Naive thymus-derived CD8-positive, alpha-beta T cell (primary cell): ENCODE results near the gene SHB. TPM values are rescaled to one million over a fixed set of nuclear protein-coding genes. Genes with fewer than 3 reads are reported as not detected.

ENCODE experiments used
- ATAC-seq, 2 donors: fragments of 150-1000 bp; cut with Tn5 transposase in 1 of 2; sonication (Bioruptor Pico), chemical (Tn5 transposase) in 1 of 2; 1 replicate in 1 of 2; 2 replicates in 1 of 2; pipeline ENCODE4 v1.10.0; 2021; ENCODE audit warnings: mild to moderate bottlenecking in 2 of 2, moderate library complexity in 2 of 2
- POLR2A ChIA-PET: fragments of 350-600 bp; sonication (Branson Sonifier 250); formaldehyde crosslinking; loops from one replicate; lab custom pipeline; 2021; ENCODE audit warnings: antibody characterized with exemption; lab: Charles Lee
- DNase-seq, 10 donors: peaks; one replicate each; pipeline versions ENCODE4 v3.0.0 to v3.0.0-alpha.2; 2020 to 2022
- H3K27ac Mint-ChIP-seq, 10 donors: one replicate each; pipeline ENCODE4 v1.8.0; 2020 to 2022; ENCODE audit warnings: mild to moderate bottlenecking in 10 of 10, mixed read lengths in 10 of 10, moderate library complexity in 4 of 10, inconsistent platforms in 1 of 10
- H3K27me3 Mint-ChIP-seq, 5 donors: one replicate each; pipeline ENCODE4 v1.8.0; 2021 to 2022; ENCODE audit warnings: mixed read lengths in 5 of 5
- H3K36me3 Mint-ChIP-seq, 3 donors: one replicate each; pipeline ENCODE4 v1.8.0; 2020 to 2022; ENCODE audit warnings: mixed read lengths in 3 of 3, mild to moderate bottlenecking in 2 of 3, inconsistent platforms in 1 of 3
- H3K4me1 Mint-ChIP-seq, 4 donors: one replicate each; pipeline ENCODE4 v1.8.0; 2021 to 2022; ENCODE audit warnings: mixed read lengths in 4 of 4
- H3K4me3 Mint-ChIP-seq, 10 donors: one replicate each; pipeline ENCODE4 v1.8.0; 2020 to 2022; ENCODE audit warnings: mild to moderate bottlenecking in 10 of 10, mixed read lengths in 10 of 10, moderate library complexity in 6 of 10, inconsistent platforms in 1 of 10
- H3K9me3 Mint-ChIP-seq, 9 donors: one replicate each; pipeline ENCODE4 v1.8.0; 2020 to 2022; ENCODE audit warnings: mixed read lengths in 9 of 9, mild to moderate bottlenecking in 3 of 9, inconsistent platforms in 1 of 9, moderate library complexity in 1 of 9
- polyA plus RNA-seq, 3 donors: library from polyadenylated mRNA; unstranded; fragments of 300-500 nt; fragmentation: Illumina TruSeq; gene quantifications; one replicate each; pipeline ENCODE4 v1.2.3, GENCODE V29; 2021
- total RNA-seq, 8 experiments: library from RNA in 2 of 8; stranded (reverse) in 2 of 8; gene quantifications; one replicate each; pipeline ENCODE4 v1.2.3 and lab custom pipeline; 2021 to 2026

SHB gene
- total and polyA plus RNA-seq, 5 experiments from 2014 or later, result 0.20 to 1.2 (median 0.54) TPM

DNA sequence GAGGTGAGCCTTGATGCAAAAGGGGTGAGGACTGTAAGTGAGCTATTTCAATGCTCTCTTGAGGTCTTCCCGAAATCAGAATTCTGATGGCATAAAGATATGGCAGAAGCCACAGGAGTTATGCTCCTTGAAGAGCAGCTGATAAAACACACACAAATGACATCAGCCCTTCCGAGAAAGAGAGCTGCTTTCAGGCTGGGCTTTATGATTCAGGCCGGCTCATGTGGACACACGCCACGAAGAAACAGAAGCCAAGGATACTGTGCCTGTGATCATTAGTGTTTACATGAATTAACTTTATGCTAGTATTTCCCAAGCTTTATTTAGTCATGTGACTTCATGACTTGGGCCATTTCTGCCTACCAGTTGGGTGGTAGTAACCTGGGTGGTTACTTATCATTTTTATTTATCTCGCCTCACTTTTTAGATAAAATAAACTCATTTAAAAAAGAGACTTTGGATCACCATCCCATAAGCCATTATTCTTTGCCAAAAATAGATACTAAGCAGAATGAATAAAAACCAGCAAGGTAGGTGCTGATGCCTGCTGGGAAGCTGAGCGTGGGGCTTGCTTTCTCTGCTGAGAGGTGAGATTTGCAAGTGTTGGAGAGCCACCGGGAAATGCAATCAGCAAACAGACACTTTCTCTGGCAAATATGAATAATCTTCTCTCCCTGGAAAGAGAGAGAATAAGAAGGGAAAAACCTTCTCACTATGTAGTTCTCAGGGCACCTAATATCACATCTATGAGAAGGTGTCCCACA lies 92.1 kb downstream of the SHB start:
- Mint-ChIP-seq H3K27ac (no peak overlapping the region), H3K9me3 (no peaks in the 10 kb centered on the region), H3K36me3 (no peaks in the 10 kb centered on the region), H3K4me3 (no peak overlapping the region), H3K4me1 (no peaks in the 10 kb centered on the region), H3K27me3 (peaks cover 0 to 3% (median 0%) of the 10 kb centered on the region in 5 donors)
- DNase-seq (no peak), ATAC-seq (no peak)
- POLR2A ChIA-PET, result no interaction called here

DNA sequence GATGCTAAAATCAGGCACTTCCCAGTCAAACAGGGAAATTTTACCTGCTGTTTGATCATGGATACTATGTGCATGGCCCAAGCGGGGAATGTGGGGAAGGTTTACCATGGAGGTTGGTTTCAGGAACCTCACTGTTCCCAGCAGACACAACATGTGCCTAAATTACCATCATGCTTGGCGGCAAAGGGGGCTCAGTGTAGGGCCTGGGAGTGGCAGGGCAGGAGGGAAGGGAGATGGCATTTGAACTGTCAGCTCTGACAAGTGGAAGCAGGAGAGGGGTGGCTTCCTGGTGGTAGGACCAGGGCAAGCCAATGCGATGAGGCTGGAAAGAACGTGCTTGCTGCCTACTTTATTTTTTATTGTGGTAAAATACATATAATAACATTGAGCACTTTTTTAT lies 93.4 kb downstream of the SHB start:
- DNase-seq (peak in 1 of 10 donors; percentile 31), ATAC-seq (no peak)
- Mint-ChIP-seq H3K27ac (no peak overlapping the region), H3K4me3 (no peak overlapping the region), H3K36me3 (no peaks in the 10 kb centered on the region), H3K27me3 (peaks cover 0 to 3% (median 0%) of the 10 kb centered on the region in 5 donors), H3K4me1 (no peaks in the 10 kb centered on the region), H3K9me3 (no peaks in the 10 kb centered on the region)
- POLR2A ChIA-PET, result no interaction called here

DNA sequence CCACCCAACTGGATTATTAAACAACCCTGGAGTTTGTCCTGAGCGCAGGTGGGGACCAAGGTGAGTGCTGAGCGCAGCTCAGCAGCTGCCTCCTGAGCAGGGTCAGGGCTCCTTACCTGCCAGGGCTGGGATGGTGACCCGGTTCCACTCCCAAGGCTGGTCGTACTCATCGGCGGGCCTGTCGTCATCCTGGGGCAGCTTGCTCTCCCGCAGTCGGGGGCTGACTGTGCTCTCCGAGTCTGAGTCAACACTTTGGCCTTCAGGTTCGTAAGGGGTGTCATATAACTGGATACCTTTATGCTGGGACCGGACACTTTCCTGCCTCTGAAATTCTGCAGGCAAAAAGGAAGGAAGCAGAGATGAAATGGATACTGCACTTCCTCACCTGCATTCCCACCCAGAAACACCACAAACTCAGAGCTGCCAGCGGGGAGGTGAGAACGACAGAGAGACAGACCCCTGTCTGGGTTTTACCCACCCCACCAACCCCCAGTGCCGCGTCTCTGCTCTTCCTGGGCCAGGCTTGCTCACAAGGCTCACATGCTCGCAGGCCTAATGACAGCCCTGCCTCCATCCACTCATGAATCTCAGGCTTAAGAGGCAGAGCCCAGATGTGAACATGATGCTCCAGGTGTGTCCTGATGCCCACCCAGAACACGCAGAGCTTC lies 94.4 kb downstream of the SHB start:
- H3K9me3 Mint-ChIP-seq, result no peaks in the 10 kb centered on the region
- no peak overlapping the region for H3K27ac Mint-ChIP-seq
- no peak overlapping the region for H3K4me3 Mint-ChIP-seq
- no peaks in the 10 kb centered on the region for H3K36me3 Mint-ChIP-seq
- no peaks in the 10 kb centered on the region for H3K4me1 Mint-ChIP-seq
- POLR2A ChIA-PET, result no interaction called here
- H3K27me3 Mint-ChIP-seq, result peaks cover 0 to 3% (median 0%) of the 10 kb centered on the region in 5 donors
- ATAC-seq (no peak), DNase-seq (no peak)

DNA sequence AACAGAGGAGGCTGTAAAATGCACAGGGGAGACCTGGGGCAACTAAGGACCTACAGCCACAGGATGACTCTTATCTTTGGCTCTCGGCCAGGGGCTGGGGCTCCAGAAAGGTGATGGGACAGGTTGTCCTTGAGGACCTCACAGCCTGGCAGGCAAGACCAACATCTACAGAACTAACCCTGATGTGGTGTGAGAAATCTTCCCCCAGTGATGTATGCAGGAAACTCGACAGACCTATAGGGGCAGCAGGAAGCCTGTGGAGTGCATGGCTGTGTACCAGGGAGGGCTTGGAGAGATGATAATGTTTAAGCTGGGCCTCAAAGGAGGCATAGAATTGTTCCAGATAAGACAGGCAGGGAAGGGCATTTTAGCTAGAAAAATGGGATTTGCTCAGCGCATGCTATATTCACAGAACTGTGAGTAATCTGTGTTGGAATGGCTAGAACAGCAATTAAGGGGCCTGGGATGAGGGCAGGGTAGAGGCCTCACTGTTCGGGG lies 96.6 kb downstream of the SHB start:
- peaks cover 0 to 3% (median 0%) of the 10 kb centered on the region in 5 donors for H3K27me3 Mint-ChIP-seq
- ATAC-seq (no peak), DNase-seq (no peak)
- H3K4me1 Mint-ChIP-seq, result no peaks in the 10 kb centered on the region
- POLR2A ChIA-PET, result no interaction called here
- no peaks in the 10 kb centered on the region for H3K9me3 Mint-ChIP-seq
- no peaks in the 10 kb centered on the region for H3K36me3 Mint-ChIP-seq
- no peak overlapping the region for H3K4me3 Mint-ChIP-seq
- no peak overlapping the region for H3K27ac Mint-ChIP-seq

DNA sequence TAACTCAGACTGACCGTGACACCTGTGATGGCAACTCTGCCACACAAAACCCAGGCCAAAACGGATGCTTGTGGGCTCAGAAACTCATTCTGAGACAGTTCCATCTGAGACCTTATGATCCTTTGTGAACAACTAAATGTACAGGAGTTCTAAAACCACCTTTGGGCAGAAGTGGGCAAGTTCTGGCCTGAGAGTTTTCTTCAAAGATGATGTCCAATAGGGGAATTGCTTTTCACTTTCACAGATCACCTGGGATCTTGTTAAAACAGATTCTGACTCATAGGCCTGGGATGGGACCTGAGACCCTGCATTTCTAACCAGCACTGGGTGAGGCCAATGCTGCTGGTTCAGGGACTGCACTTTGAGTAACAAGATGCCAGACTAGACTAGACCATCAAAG lies 97.3 kb downstream of the SHB start:
- no peak overlapping the region for H3K4me3 Mint-ChIP-seq
- DNase-seq (no peak), ATAC-seq (no peak)
- no peaks in the 10 kb centered on the region for H3K9me3 Mint-ChIP-seq
- H3K4me1 Mint-ChIP-seq, result no peaks in the 10 kb centered on the region
- POLR2A ChIA-PET, result interaction anchor here (0.6 kb wide), 1 partner anchor 115 kb away, joined by 5 read pairs; no protein-coding TSS in a partner anchor
- H3K27me3 Mint-ChIP-seq, result peaks cover 0 to 3% (median 0%) of the 10 kb centered on the region in 5 donors
- H3K36me3 Mint-ChIP-seq, result no peaks in the 10 kb centered on the region
- no peak overlapping the region for H3K27ac Mint-ChIP-seq

DNA sequence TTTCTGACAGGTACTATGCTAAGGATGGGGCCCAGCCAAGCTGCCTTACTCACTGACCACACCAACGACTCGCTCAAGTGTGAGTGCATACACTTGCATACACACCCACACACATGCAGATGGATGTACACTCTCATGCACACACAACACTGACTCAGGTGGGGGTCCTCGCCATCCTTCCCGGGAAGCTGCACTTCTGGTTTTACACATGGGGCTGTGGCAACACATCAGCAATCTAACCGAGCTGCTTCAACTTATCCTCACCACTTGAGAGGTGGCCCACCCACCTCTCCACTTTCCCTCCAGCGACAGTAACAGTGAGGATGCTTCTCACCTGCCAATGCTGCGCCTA lies 97.9 kb downstream of the SHB start:
- Mint-ChIP-seq H3K4me3 (no peak overlapping the region), H3K4me1 (no peaks in the 10 kb centered on the region), H3K27ac (no peak overlapping the region), H3K27me3 (peaks cover 0 to 3% (median 0%) of the 10 kb centered on the region in 5 donors), H3K36me3 (no peaks in the 10 kb centered on the region), H3K9me3 (no peaks in the 10 kb centered on the region)
- POLR2A ChIA-PET, result interaction anchor here (0.6 kb wide), 1 partner anchor 116 kb away, joined by 5 read pairs; no protein-coding TSS in a partner anchor
- DNase-seq (peak in 1 of 10 donors; percentile 15), ATAC-seq (no peak)

DNA sequence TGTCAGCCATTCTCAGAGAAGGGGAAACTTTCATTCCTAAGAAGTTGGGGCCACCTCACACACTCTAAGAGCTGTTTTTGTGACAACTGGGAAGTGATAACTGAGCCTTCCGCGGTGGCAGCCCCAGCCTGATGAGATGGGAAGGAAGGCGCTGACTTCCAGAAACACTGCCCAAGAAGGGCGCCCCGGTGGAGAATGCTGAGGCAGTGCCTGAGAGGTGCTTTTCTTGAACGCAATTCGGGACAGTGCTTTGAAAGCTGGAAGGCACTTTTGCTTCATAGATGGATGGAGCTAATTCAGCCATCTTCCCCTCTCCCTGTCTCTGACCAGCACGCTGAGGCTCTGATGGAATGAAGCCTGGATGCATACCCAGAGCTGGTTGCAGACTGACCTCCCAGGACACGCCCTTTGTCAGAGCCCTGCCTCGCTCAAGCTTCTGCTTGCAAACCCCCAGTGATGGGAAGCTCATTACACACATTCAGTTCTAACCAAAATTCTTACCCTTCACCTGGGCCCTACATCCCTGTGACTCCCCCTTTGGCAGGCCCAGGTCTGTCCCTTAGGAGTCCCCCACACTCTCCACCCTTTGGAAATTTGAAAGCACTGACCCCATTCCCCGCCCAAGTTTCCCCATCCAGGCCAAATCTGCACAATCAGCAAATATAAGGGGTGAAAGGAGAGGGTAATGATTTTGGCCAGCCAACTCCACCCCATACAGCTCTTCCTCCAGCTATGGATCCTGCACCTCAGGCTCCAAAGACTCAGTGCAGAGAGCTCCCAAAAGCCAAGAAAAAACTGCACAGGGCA lies 98.5 kb downstream of the SHB start:
- Mint-ChIP-seq H3K4me1 (no peaks in the 10 kb centered on the region), H3K4me3 (no peak overlapping the region), H3K27me3 (peaks cover 0 to under 1% (median 0%) of the 10 kb centered on the region in 5 donors), H3K9me3 (no peaks in the 10 kb centered on the region), H3K27ac (no peak overlapping the region), H3K36me3 (peaks cover 0 to 2% (median 0%) of the 10 kb centered on the region in 3 donors)
- POLR2A ChIA-PET, result no interaction called here
- ATAC-seq (no peak), DNase-seq (peak in 1 of 10 donors; percentile 36)

DNA sequence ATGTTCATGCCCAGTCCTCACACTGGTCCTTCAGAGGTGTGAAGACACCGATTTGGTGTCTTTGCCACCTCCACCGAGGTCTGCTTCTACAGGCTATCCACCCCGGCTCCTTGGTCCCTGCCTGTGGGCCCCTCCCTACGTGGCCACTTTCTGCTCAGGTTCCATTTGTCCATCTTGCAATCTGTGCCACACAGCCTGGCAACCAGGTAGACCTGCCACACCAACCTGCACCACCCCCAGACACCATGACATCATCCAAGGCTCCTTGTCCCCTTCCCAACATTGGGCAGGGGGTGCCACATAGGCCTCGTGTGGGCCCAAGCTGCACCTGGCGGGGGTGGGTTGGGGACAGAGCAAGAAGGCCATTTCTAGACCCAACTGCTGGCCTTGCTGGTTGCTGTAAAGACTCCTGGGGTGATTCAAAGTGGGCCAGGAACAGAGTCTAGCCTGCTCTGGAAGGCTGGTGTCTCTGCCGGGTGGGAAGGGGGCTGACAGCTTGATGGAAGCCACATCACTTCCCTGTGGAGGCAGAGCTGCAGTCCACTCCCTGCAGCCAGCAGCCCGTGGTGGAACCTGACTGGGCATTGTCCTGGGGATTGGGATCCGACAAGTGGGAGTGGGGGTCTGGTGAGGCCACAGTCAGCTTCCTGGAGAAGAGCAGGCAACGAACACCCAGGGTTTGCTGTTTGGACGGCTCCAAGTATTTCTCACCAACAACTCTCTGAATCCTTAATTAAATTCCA lies 99.3 kb downstream of the SHB start:
- Mint-ChIP-seq H3K4me1 (peaks cover 0 to 5% (median 0%) of the 10 kb centered on the region in 4 donors), H3K27me3 (no peaks in the 10 kb centered on the region), H3K9me3 (no peaks in the 10 kb centered on the region), H3K36me3 (peaks cover 0 to 2% (median 0%) of the 10 kb centered on the region in 3 donors), H3K27ac (no peak overlapping the region), H3K4me3 (no peak overlapping the region)
- ATAC-seq (no peak), DNase-seq (peak in 1 of 10 donors; percentile 28)
- POLR2A ChIA-PET, result no interaction called here

DNA sequence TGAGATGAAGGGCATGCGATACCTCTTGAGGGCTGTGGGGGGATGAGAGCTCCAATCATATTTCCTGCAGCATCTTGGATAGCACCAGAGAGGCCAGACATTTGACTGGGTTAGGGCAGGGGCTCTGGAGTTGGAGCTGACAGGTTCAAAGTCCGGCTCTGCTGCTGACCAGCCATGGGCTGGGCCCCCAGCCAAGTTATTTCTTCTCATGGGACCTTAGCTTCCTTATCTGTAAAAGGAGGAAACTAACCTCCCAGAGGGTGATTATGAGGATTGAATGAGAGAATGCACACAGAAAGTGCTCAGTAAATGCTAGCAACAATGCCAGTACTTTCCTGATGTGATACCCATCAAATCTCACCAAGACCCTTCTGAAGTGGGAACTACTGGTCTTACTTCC lies 99.9 kb downstream of the SHB start:
- POLR2A ChIA-PET, result no interaction called here
- peaks cover 0 to 8% (median 0%) of the 10 kb centered on the region in 4 donors for H3K4me1 Mint-ChIP-seq
- H3K27me3 Mint-ChIP-seq, result no peaks in the 10 kb centered on the region
- ATAC-seq (no peak), DNase-seq (no peak)
- H3K4me3 Mint-ChIP-seq, result no peak overlapping the region
- no peak overlapping the region for H3K27ac Mint-ChIP-seq
- H3K9me3 Mint-ChIP-seq, result no peaks in the 10 kb centered on the region
- peaks cover 0 to 2% (median 0%) of the 10 kb centered on the region in 3 donors for H3K36me3 Mint-ChIP-seq

DNA sequence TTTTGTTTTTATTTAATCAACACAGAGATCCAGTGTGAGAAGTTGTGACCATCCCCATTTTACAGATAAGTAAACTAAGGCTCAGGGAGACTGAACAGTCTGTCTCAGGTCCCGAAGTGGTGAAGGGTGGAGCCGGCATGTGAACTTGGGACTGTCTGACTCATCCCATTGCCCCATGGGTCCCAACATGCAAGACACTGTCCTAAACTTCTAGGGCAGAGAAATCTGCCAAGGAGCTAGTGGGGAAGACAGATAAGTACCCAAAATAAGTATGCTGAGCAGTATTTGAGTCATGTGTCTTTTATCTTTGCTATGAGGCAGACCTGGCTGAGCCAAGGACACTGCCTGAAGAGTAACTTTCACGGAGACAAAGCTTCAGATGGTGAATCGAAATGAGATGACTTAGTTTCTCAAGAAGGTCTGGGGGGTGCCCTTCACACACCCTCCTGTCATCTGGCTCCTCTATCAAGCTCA lies 100.8 kb downstream of the SHB start:
- Mint-ChIP-seq H3K27ac (no peak overlapping the region), H3K4me1 (peaks cover 0 to 8% (median 0%) of the 10 kb centered on the region in 4 donors), H3K9me3 (no peaks in the 10 kb centered on the region), H3K27me3 (no peaks in the 10 kb centered on the region), H3K36me3 (peaks cover 0 to 2% (median 0%) of the 10 kb centered on the region in 3 donors), H3K4me3 (no peak overlapping the region)
- ATAC-seq (no peak), DNase-seq (no peak)
- POLR2A ChIA-PET, result no interaction called here

DNA sequence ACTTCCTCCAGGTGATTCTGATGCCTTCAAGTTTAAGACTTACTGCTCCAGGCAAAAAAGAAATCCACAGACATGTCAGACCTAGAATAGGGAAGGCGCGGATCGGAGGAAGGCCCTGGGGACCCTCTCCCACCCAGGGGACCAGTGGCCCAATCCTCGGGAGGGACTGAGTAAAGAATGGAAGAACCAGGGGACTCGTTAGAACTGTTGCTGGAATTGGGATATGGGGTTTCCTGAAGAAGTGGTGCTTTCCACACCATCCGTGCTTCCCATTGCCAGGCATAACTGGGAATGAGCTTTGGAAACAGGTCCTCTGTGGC lies 101.3 kb downstream of the SHB start:
- no peaks in the 10 kb centered on the region for H3K27me3 Mint-ChIP-seq

More for the DNA sequence above, 101.3 kb downstream of the SHB start:
- no peak overlapping the region for H3K4me3 Mint-ChIP-seq
- H3K36me3 Mint-ChIP-seq, result peaks cover 0 to 2% (median 0%) of the 10 kb centered on the region in 3 donors
- H3K27ac Mint-ChIP-seq, result no peak overlapping the region
- H3K9me3 Mint-ChIP-seq, result no peaks in the 10 kb centered on the region
- DNase-seq (no peak), ATAC-seq (no peak)
- H3K4me1 Mint-ChIP-seq, result peaks cover 0 to 8% (median 0%) of the 10 kb centered on the region in 4 donors
- POLR2A ChIA-PET, result no interaction called here
